T47D (cell line): ENCODE measurements around the gene HNRNPA1.
A peak's percentile ranks its signal among the peaks of the same experiment; 100 is the strongest.
"Not testable (repeated sequence)": the region's sequence is repeated elsewhere in the genome, so short reads cannot be mapped to it uniquely, and the experiment has no call there.

Experiments
- DNase-seq, 2 experiments: peaks; one replicate each; pipeline versions ENCODE4 v3.0.0 to v3.0.0-alpha.2; 2011 to 2012; ENCODE audit warnings: low read depth in 1 of 2, low spot score in 1 of 2
- JUND ChIP-seq: IDR thresholded peaks from 2 replicates; pipeline ENCODE4 v1.6.1; 2012; ENCODE audit warnings: low read depth
- in situ Hi-C: cut with HindIII; loops from 2 replicates; pipeline ENCODE4 v1.10.0; 2016; ENCODE audit warnings: low sequenced_read_pairs, low pct_unique_long_range_greater_than_20kb

HNRNPA1 gene

DNA sequence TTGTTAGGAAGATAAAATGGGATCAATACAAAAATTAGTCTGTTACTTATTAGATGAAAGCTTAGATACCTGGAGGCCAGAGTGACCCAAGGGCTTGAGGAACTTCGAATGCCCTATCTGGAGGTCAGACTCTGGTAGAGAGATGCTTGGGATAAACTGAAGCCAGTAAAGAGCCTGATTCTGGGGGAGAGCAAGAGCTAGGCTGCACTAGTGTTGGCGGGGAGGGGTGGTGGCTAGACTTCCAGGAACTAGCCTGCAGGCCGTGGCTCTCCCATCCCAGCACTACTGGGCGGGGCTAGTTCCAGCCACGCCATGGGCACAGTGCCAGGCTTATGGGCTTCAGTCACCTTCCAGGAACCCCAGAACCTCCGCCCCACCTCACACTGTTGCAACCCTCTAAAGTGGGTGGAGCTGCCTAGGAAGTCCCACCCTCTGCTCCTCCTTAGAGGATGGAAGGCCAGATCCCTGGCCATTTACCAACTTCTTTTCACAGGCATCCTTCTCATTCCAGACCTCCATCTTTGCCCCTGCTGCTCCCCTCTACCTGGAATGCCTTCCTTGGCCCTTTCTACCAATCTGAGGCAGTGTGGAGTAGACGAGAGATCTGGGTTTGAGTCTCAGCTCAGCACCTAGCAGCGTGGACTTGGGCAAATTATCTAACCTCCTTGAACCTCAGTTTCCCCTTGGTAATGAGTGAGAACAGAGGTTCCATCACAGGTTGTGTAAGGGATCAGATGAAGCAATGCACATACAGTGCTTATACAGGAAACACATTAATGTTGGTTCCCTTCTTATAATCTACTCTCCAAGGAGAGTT, 26.6 kb downstream of the HNRNPA1 start:
- no peak for TF ChIP-seq JUND
- in situ Hi-C loops, result no loop called here
- DNase-seq, result peak in 1 of 2 experiments; percentile 73

DNA sequence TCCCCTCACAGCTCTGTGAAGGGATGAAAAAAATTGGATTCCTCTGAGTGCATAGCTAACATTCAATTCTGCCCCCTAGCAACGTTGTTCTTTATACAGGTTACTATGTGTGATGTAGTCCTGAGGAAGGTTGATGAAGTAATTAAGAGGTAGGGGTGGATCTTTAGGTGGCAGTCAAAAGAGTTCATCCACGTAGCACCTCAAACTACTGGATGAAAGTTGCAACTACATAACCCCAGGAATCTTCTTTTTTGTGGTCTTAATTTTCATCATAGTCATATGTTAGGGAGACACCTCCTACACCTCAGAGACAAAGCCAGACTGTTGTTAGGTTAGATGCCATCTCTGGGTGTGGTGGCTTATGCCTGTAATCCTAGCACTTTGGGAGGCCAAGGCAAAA, 30.5 kb downstream of the HNRNPA1 start:
- in situ Hi-C loops, result no loop called here
- DNase-seq, result no peak
- TF ChIP-seq JUND, result no peak

DNA sequence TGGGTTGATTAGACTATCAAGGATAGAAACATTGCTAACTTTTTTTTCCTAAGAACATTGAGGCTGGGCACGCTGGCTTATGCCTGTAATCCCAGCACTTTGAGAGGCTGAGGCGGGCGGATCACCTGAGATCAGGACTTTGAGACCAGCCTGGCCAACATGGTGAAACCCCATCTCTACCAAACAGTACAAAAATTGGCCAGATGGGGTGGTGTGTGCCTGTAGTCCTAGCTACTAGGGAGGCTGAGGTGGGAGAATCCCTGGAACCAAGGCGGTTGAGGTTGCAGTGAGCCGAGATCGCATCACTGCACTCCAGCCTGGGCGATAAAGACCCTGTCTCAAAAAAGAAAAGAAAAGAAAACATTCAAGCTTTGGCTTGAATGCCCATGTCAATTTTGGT, 31.8 kb downstream of the HNRNPA1 start:
- in situ Hi-C loops, DNase-seq: not testable (repeated sequence)

DNA sequence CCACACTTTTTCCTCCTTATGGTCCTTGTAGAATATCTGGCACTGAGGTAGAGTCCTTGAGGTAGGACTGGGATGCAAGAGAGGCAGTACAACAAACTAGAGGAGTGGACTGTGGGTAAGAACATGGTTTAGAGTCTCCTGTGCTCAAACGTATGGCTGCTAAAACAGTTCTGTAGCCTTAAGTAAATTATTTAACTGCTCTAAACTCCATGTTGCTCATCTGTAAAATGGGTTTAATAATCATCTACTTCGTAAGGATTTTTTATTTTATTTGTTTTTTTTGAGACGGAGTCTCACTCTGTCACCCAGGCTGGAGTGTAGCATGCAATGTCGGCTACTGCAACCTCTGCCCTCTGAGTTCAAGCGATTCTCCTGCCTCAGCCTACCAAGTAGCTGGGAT, 40.8 kb downstream of the HNRNPA1 start:
- in situ Hi-C loops, result no loop called here
- TF ChIP-seq JUND, result no peak
- no peak for DNase-seq

DNA sequence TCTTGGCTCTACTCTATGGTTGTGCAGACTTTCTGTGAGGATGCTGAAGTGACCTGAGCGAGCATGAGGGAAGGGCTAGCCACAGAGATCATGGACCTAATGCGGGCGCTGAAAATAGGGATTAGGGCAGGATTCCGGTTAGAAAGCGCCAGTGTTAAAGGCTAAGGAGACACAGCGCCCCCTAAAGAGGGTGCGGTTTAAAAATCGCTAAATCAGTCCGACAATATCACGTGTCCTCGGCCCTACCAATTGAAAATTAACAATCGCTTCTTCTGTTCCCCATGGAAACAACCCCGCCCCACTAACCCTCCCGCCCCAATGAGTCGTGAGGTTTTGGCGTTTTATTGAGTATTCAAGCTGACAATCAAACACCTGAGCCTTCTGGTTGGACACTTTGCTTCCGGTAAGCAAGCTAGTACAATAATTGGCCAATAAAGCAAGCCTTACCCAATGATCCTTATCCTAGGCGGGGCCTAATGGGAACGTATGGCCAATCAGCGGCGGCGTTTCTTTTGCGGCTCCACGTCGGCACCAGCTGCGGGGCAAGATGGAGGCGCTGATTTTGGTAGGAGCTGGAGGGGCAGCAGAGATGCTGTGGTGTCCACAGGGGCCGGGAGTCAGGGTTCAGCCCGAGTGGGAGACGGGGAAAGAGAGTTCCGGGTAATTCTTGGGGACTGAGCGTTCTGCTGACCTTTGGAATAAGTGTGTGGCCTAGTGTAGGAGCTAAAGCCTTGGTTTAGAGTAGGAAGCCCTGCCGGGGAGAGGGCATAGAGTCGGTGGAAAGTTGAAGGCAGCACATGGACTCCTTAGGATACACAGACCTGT, 44.3 kb downstream of the HNRNPA1 start, which contains the start of gene COPZ1:
TSS of gene COPZ1 (plus strand) at position 515 of the 825 bp plus-strand sequence. CDS start at position 548, 33 bp downstream.
- peak; percentile 95 to 100 for DNase-seq
- in situ Hi-C loops, result no loop called here
- TF ChIP-seq JUND, result no peak

DNA sequence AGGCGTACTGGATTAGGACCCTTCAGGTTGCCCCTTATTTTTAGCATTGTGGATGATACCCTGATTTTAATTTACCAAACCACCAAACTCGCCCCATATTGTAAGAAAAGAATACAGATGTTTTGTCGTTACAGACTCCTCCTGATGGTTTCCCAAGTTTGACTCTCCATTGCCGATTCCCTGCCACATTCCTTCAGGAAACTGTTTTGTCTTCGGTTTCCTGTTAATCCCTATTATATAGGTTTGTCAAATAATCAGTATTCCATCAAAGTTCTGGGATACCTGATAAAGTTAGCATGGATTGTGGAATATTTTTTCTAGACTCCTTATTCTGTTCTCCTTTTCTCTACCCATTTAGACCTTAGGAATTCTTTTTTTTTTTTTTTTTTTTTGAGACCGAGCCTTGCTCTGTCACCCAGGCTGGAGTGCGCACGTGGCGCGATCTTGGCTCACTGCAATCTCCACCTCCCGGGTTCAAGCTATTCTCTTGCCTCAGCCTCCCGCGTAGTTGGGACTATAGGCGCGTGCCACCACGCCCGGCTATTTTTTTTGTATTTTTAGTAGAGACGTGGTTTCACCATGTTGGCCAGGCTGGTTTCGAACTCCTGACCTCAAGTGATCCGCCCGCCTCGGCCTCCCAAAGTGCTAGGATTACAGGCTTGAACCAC, 45.0 kb downstream of the HNRNPA1 start:
- DNase-seq, result peak in 1 of 2 experiments; percentile 18
- in situ Hi-C loops, result not testable (repeated sequence)

DNA sequence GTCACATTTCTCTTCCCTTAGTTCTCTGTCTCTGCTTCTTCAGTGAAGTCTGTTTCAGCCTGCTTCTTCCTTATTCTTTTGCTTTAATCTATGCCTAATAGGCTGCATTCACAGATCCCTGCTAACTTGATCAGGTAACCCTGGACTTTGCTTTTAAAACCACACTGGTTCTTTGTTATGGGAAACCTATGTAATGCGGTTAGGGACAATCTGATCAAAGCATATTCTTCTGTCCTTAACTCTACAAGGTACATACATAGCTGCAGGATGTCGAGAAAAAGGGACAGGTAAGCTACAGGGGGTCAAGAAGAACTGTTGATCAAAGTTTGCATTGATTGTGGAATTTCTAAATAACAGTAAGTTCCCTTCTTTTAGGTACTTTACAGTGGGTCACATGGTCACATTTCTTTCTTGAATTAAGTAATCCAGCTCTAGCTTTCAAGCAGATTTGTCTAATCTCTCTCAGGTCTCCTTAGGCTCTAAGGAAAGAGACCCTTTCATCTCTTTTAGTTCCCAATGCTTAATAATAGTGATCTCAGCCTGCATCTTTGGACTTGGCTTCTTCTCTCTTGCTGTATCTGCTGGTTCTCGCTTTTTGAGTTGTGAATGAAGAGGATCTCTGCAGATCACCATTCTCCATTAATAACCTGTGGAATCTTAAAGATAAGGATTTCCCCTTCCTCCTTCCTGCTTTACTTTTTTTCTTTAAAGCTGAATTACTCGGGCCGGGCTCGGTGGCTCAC, 48.2 kb downstream of the HNRNPA1 start:
- DNase-seq, result no peak

DNA sequence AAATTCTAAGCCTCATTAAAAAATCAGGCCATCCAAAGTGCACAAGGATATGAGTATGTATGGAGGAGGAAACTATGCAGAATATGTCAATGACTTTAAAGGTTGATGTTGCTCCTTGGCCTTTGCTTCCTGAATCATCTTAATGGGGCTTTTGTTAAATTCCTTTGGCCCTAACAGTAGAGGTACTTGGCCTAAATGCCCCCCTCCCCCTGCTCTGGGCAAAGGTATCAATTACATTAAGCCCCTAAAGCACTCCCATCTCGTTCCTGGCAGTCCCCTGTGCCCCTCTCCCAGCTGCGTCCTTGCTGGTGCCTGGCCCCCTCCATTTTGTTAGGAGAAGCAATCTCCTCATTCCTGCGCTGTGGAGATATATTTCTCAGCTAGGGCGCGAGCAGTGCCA, 49.2 kb downstream of the HNRNPA1 start:
- in situ Hi-C loops, result no loop called here
- no peak for TF ChIP-seq JUND
- DNase-seq, result no peak

More for the DNA sequence above, 48.2 kb downstream of the HNRNPA1 start:
- in situ Hi-C loops, result no loop called here
- no peak for TF ChIP-seq JUND

DNA sequence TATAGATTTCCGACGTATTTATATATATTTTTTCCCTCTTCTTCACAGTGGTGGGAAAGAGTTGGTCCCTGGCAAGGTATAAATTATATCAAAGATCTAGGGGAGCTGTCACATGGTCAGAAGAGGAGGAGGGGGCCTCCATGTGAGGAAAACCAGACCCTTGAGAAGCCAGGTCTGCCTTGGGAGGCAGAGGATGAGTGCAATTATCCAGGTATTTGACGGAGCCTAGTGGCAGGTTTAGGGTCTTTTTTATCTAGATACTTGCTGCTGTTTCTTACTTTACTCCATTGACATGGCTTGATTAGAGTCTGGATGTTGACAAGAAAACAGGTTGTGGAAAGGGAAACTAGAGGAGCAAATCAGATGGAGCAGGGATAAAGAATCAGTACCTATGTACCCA, 49.9 kb downstream of the HNRNPA1 start:
- TF ChIP-seq JUND, result no peak
- no peak for DNase-seq
- in situ Hi-C loops, result no loop called here

DNA sequence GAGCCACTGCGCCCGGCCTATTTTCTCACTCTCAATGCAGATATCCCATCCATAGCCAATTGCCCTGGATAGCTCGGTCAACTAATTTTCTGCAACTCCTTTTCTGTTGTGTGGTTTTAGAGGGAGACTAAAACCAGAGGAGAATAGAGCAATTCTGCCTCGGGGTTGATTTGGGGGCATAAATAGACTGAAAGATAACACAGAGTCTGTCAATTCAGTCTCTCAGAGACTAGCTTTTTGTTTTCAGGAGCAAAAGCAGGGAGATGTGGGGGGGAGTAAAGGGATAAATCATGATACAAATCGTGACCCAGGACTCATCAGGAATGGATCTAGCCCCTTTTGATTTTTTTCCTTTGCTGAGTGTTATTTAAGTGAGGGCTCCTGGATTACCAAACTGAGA, 50.9 kb downstream of the HNRNPA1 start:
- no peak for TF ChIP-seq JUND
- no peak for DNase-seq
- in situ Hi-C loops, result no loop called here

DNA sequence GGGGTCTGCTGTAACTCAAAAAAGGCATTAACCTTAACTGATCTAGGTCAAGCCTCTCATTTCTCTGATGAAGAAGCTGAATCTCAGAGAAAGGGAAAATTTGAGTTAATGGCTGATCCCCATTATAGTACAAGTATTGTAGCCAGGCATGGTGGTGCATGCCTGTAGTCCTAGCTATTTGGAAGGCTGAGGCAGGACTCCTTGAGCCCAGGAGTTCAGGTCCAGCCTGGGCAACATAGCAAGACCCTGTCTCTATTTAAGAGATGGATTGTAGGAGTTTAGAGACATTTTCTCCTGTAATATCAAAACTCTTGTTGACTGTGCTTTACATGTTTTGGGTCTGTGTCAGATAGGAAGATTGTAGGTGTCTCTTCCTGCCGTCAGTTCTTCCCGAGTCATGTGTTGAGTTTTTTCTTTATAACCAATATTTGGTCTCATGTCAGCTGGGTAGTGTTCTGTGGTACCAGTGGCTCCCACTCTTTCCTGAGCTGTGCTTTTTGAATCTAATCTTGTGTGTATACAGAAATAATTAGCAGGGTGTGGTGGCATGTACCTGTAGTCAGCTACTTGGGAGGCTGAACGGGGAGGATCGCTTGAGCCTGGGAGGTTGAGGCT, 53.0 kb downstream of the HNRNPA1 start:
- in situ Hi-C loops, result no loop called here
- no peak for DNase-seq
- no peak for TF ChIP-seq JUND
